ENCODE measurements around the gene NDRG2.

GRCh38 chr14:21001218-21001617 is 23.6 kb downstream of the NDRG2 start:
- no peak for TF ChIP-seq ZNF274 (IDR thresholded peaks at IDR 0.05; ENCODE audit: low read depth, low read length)
- no peak for TF ChIP-seq YY1 (IDR thresholded peaks at IDR 0.05; ENCODE audit: insufficient read depth, insufficient read length)

Data from NT2/D1 (cell line).